Dedifferentiated amniotic fluid mesenchymal stem cell (primary cell): ENCODE data around the gene H2BK1.

Source experiments
- DNase-seq: peaks from one replicate; pipeline ENCODE4 v3.0.0-alpha.2; 2016; ENCODE audit errors: extremely low spot score

H2BK1 gene

DNA sequence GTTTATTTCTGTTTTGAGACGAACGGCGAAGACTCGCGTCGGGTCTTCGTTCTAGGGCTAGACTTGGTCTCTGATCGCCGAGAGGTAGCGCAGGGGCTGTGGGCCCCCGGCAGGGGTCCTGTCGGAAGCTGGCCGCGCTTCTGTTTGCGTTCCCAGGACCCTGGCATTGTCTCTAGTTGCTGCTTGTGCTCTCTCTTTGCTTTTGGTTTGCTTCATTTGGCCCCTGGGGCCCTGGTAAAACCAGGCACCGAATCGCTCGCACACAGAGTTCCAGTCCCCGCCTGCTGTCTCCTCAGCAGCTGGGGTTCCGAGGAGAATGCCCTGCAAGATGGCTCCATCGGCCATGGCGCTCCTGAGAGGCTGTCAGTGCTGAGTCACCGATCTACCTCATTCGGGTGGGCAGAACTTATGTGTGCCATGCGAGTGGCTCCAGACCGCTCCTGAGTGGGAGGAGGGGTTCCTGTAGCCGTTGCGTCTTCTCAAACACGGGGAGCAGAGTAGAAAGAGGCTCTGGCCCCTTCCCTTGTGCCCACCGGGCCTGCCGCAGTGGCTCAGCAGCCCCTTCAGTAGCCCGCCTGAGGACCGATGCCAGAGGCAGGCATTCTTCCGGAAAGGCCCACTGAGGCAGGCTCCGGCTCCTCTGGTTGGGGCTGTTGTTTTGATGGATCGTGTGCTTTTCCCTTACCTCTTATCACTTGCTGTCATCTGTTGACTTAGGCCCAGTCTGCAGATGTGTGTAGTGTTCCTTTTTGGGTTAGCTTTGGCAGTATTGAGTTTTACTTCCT is 22.8 kb upstream of the H2BK1 start:
- peak; percentile 73 for DNase-seq

DNA sequence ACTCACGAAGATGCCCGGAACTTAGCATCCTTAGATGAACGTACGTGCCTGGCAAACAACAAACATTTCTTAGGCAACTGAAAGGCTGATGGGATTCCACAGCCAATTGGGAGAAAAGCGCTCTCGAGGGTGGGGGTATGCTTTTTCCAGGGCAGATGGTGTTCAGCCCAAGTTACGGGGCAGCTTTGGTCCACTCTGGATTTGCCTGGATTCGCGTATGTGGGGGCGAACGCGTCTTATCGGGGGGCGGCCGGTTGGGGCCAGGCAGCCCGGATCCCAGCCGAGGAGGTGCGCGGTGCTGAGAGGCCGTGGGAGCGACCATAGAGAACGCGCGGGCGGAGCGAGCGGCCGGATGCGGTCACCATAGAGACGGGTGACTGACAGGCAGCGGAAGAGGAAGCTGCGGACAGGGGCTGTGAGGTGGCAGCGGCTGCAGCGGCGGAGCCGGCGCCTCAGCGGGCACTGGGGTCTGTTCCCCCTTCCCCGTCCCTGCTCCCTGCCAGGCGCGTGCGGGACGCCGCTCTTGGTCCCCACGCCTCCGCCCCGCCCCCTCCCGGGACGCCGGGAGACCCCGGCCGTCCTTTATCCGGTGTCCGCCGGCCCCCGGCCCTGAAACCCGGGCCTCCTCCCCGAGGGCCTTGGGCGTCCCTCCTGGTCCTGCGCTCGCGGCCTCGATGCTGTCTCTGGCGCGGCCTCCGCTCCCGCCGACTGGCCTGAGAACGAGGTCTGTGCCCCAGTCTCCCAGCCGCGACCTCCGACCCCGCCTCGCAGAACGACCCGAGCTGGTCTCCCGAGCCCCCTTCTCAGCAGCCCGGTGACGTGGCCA is 22.0 kb upstream of the H2BK1 start, which contains the start of gene CHPF2:
CHPF2 (plus strand) TSS at position 393 of the 826 bp plus-strand sequence. CDS start 1,529 bp downstream, outside the sequence.
- DNase-seq, result peak; percentile 84

- DNase-seq, result no peak
Measured at GRCh38 chr7:151231080-151231479, 20.8 kb upstream of the H2BK1 start.

GRCh38 chr7:151229249-151229648 is 19.0 kb upstream of the H2BK1 start:
- DNase-seq, result no peak

GRCh38 chr7:151228024-151228866 is 18.0 kb upstream of the H2BK1 start:
- DNase-seq, result no peak

DNA sequence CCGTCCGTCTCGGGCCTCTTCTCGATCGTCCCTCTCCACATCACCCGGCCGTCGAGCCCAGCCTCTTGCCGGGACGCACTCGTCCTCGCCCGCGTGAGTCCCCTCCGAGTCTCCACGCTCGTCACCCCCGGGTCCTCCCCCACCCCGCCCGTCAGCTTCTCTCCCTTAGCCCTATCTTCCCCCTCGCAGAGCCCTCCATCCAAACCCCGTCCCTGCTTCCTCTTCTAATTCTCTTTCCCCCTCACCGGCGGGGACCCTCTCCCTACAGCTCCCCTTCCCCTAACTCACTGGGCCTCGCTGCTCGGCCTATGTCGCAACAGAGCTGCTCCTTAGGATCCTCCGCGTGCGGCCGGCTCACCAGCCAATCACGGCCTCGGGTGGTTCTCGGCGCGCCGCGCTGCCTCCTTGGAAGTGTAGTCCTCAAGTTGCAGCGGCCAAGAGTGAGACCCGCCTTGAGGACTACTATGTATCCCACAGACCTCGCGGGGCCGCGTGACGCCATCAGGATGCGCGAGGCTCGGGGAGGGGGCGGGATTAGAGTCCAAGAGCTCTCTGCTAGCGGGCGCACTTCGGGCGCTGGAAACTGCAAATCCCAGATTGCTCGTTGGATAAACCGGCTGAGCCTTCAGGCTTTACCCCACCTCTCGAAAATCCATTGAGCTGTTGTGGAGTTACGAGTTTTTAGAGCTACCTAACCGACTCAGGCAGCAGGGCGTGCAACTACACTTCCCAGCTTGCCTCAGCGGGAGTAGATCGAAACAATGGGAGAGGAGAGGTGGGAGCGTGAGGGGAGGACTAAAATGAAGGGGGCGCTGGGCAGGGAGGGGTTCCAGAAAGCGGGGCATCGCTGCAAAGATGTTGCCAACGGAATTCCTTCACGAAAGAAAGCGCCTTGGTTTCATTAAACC is 16.8 kb upstream of the H2BK1 start, which contains the start of gene ABCF2:
ABCF2 (minus strand) TSS at position 331 of the 908 bp plus-strand sequence. CDS start 747 bp downstream, outside the sequence.
- DNase-seq, result peak; percentile 99

- DNase-seq, result no peak
Measured at GRCh38 chr7:151226560-151226874, 16.2 kb upstream of the H2BK1 start.

DNA sequence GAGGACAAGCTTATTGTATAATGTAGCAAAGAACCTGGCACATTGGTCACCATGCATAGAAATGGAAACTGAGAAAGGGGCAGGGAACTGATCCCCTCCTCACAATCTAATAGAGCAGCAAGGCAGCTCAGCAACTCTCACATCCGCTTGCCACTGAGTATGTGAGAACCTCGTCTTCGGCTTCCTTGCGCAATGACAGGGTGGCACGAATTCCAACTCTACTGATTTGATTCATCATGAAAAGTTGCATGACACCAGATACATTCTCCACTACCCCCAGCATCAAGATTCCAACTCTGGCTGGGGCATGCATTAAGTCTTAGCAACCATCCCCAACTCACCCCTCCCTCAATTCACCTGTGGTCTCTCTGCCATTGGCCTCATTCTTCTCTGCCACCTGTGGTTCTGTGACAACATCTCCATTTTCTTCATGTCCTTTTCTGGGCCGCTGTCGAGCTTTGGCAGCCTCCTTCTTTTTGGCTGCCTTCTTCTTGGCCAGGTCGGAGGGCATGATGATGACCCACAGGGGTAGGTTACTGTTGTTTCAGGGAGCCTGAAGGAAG is 15.7 kb upstream of the H2BK1 start:
- DNase-seq, result no peak

- DNase-seq, result no peak
Measured at GRCh38 chr7:151223728-151224127, 13.4 kb upstream of the H2BK1 start.

DNA sequence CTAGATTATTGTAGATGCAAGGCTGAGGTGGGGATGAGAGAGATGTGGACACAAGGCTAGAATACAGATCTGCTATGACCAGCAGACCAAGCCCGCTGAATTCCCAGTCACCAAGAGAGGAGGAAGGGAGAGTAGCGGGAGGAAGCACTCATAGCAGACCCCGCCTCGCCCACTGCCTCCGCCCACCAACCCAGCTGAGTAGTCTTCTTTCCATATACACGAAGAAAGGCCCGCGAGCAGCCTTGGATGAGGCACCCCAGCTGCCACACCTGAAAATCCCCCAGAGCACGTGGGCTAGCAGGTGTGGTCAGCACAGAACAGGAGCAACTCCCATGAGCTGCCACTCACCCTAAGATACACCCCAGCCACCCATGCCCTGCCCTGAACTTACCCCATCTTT is 7.9 kb upstream of the H2BK1 start:
- DNase-seq, result no peak

DNA sequence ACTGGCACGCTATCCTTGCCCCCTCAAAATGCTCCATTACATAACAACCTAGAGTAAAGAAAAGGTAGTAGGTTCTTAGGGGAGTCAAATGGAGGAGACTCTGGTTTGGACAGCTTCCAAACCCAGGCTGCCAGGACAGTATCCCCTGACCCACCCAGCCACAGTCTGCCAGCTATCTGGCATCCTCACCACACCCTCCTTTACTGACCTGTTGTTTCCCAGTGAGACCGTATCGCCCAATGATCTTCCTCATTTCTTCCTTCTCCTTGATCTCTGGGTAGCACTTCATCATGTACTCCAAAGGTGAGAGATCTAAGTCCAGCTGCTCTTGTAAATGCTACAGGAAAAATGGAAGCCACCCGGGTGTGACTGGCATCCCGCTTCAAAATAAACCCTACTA is 5.1 kb upstream of the H2BK1 start:
- DNase-seq, result no peak

GRCh38 chr7:151213826-151214225 is 3.5 kb upstream of the H2BK1 start:
- DNase-seq, result no peak

DNA sequence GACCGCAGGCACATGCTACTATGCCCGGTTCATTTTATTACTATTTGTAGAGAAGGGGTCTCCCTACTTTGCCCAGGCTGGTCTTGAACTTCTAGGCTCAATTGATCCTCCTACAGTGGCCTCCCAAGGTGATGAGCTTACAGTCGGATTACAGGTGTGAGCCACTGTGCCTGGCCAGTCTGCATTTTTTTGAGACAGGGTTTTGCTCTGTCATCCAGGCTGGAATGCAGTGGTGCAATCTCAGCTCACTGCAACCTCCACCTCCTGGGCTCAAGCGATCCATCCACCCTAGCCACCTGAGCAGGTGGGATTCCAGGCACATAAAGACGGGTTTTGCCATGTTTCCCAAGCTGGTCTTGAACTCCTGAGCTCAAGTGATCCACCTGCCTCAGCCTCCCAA is 2.3 kb upstream of the H2BK1 start:
- DNase-seq, result no peak

DNA sequence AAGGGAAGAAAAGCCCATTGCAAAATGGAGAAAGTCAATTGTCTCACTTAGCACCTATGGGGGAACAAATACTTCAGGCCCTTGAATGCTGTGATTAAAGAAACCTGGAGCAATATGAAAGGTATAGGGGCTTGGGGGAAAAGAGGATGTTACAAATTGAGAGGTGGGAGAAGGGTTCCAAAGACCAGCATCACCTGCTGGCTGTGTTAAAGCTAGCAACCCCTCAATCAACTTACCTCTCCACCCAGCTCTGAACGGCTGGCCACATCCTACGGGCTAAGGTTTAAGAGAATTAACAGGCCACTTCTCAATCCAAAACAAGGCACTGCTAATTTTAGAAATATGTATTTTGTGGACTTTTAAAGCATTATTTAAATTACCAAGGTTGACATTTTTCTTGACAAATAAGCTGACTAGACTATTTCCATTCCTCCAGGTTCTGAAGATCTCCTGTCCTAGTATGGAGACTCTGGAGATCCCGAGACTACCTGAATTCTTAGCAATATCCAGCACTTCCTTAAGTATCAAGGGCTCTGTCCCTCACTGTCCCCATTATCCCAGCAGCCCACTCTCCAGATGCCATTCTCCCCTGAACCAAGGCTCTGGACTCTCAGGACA is 976 bp upstream of the H2BK1 start:
- no peak for DNase-seq

DNA sequence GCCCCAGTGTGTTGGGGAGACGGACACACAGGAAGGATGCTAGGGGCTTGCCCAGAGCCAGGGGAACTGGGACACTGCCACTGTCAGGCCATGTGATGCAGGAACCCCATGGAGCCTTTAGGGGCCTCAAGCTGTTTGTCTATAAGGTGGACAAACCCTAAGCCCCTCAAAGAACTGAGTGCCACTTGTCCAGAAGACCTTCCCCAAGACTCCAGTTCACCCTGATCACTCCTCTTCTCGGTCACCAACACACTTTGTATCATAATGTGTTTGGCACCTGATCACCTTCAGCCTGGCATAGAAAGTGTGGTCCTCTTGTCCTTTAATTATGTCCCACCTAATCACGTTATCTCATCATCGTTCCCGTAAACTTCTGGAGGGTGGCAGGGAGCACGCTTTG is 700 bp downstream of the H2BK1 start:
- DNase-seq, result no peak

- no peak for DNase-seq
Measured at GRCh38 chr7:151208253-151208862, 1.9 kb downstream of the H2BK1 start.

GRCh38 chr7:151207804-151208203 is 2.5 kb downstream of the H2BK1 start:
- DNase-seq, result no peak

DNA sequence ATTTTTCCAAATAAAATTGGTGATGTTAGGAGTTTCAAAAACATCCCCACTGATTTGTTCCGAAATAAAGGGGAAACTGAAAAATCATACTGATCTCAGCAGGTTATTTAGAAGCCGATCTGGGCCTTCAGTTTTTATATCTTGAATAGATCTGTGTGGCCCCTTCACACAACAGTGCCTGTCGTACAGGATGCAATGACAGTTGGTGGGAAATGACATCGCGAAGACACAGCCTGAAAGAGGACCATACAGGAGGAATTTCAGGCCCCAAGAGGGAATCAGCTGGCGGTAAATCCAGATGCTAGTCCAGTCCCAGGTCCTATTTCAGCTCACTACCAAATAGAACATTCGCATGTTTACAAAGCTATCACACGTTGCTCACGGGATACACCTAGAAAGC is 3.0 kb downstream of the H2BK1 start:
- no peak for DNase-seq

GRCh38 chr7:151206914-151207313 is 3.4 kb downstream of the H2BK1 start:
- DNase-seq, result no peak

- no peak for DNase-seq
Measured at GRCh38 chr7:151205730-151206129, 4.6 kb downstream of the H2BK1 start.
